Measurements from ENCODE around the gene TAS2R41.

TAS2R41 gene

GRCh38 chr7:143477501-143478150 is at the start of gene TAS2R41:
TSS of gene TAS2R41 (plus strand) at chr7:143477873. CDS start at chr7:143477873, 0 bp downstream.
- no peak for TF ChIP-seq CTCF (IDR thresholded peaks at IDR 0.05; ENCODE audit: low read depth, low read length)
- no peak within 1 kb of the TSS for H3K4me3 ChIP-seq (replicated peaks in 1 of 2; ENCODE audit: low read depth in 2 of 2, low read length in 2 of 2)
- DNase-seq (ENCODE audit: low read depth in 2 of 2), result no peak

GRCh38 chr7:143429770-143430698 is 47.6 kb upstream of the TAS2R41 start:
- TF ChIP-seq CTCF (IDR thresholded peaks at IDR 0.05; ENCODE audit: low read depth, low read length), result no peak
- DNase-seq (ENCODE audit: low read depth in 2 of 2), result peak in 1 of 2 donors; percentile 61
- H3K4me3 ChIP-seq (replicated peaks in 1 of 2; ENCODE audit: low read depth in 2 of 2, low read length in 2 of 2), result no peak overlapping the region

DNA sequence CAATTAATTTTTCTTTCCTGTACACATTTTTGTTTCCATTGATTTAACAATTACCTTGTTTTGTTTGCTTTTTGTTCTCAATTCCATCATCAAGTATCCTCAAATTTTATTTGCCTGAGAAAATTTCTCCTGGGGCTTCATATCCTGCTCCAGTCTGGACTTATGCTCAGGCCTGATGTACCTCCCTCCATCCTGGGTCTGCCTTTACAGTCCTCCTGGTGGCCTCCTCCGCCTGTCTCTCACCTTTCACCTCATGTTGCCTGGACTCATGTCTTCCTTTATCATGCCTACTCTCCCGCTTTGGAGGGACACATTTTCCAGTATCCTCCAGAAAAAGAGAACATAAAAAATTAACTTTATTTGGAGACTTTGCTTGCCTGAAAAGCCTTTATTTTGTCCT is 46.6 kb upstream of the TAS2R41 start:
- DNase-seq (ENCODE audit: low read depth in 2 of 2), result no peak
- TF ChIP-seq CTCF (IDR thresholded peaks at IDR 0.05; ENCODE audit: low read depth, low read length), result no peak
- no peak overlapping the region for H3K4me3 ChIP-seq (replicated peaks in 1 of 2; ENCODE audit: low read depth in 2 of 2, low read length in 2 of 2)

DNA sequence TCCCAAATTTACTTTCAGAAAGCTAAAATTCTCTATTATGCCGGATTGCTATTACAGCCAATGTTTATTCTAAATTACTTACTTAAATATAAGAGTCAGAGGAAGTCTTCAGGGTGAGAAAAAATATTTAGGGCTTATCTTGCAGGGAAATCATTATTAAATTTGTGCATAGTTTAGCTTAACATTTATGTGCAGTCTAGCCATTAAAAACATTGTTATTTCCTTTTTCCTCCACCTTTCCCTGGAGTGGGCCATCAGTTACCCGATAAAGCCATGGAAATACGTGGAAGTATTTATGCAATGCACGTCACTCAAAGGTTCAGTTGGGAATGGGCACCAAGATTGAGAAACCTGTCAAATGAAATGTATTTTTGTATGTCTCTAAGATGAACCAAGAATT is 43.9 kb upstream of the TAS2R41 start:
- no peak for DNase-seq (ENCODE audit: low read depth in 2 of 2)
- H3K4me3 ChIP-seq (replicated peaks in 1 of 2; ENCODE audit: low read depth in 2 of 2, low read length in 2 of 2), result no peak overlapping the region
- no peak for TF ChIP-seq CTCF (IDR thresholded peaks at IDR 0.05; ENCODE audit: low read depth, low read length)

DNA sequence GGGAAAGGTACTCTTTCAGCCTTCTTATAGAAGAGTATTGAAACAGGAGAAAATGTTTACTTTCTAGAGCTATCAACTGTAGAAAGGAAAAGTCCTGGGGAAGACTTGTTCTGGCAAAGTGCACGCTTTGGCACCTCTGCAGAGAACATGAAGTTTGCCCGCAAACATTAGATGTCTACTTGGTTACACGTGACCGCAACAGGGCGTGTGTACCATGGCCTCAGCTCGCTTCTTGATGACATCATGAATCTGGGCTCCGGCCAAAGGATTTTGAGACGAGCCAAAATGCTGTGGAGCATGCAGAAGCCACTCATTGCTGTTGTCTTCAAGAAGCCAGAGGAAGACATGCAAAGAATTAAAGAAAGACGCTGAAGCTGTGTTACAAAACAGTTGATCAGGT is 43.0 kb upstream of the TAS2R41 start:
- H3K4me3 ChIP-seq (replicated peaks in 1 of 2; ENCODE audit: low read depth in 2 of 2, low read length in 2 of 2), result no peak overlapping the region
- TF ChIP-seq CTCF (IDR thresholded peaks at IDR 0.05; ENCODE audit: low read depth, low read length), result no peak
- DNase-seq (ENCODE audit: low read depth in 2 of 2), result peak; percentile 59 to 91

DNA sequence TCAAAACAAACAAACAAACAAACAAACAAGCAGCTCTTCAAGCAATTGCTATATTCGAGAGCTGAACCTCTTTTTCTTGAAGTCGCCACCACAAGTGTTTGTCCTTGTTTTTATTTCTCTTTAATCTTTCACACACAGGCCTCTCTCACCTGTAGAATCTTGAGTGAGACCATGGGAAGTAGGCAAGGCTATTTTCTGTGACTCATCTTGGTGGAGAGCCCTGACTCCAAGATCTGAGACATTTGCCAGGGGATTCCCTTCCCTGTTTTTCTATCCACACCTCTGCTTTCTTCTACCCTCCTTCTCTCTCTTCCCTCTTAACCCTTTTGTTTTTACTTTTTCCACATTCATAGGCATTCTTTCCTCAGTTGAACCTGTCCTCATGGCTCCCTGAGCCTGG is 42.4 kb upstream of the TAS2R41 start:
- peak in 1 of 2 donors; percentile 28 for DNase-seq (ENCODE audit: low read depth in 2 of 2)
- TF ChIP-seq CTCF (IDR thresholded peaks at IDR 0.05; ENCODE audit: low read depth, low read length), result no peak
- H3K4me3 ChIP-seq (replicated peaks in 1 of 2; ENCODE audit: low read depth in 2 of 2, low read length in 2 of 2), result no peak overlapping the region
